Measurements from ENCODE around the gene MEGF8. TPM values are rescaled to one million over a fixed set of nuclear protein-coding genes. Genes with fewer than 3 reads are reported as not detected.
A peak's percentile ranks its signal among the peaks of the same experiment; 100 is the strongest.

Gene MEGF8
- total and polyA plus RNA-seq, 8 donors: 7.3 to 15.9 (median 9.0) TPM

DNA sequence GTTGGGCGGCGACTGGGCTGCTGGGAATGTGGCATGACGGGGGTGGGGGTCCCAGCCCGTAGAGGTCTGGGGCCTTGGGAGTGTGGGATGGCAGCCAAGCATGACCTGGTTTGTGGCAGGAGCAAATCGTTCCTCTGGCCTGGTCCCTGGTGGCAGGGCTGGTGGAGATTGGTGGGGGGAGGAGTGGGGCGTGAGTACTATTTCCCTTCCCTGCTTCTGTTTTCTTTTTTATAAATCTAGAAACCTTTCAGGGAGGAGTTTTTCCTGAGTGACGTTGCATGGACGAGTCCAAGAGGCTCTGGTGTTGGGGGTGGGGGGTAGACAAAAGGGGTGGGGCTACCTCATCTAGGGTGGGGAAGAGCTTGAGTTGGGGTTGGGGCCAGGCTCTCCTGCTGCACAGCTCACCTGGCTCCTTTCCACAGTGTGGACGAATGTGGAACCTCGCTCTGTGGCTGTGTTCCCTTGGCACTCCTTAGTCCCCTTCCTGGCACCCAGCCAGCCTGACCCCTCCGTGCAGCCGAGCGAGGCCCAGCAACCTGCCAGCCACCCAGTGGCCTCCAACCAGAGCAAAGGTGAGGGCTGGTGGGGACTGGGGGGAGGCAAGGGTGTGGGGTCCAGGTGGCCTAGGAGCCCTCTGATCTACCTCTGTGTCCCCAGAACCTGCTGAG is 39.0 kb upstream of the MEGF8 start:
- H3K27me3 ChIP-seq: no peaks in the 10 kb centered on the region
- intact Hi-C loops (cut with DNase I): no loop called here
- no peaks in the 10 kb centered on the region for H3K9me3 ChIP-seq
- H3K27ac ChIP-seq: peak overlapping the region in 3 of 4 donors; percentile 10 to 42 (median 41)
- peaks cover 5 to 26% (median 13%) of the 10 kb centered on the region in 3 donors for H3K4me1 ChIP-seq
- ATAC-seq: no peak
- peak in 5 of 6 donors; percentile 55 to 90 (median 76) for DNase-seq
- 34 to 40% methylated on average over 13 of the region's 13 CpGs for WGBS, 2 donors
- FAIRE-seq: no peak
- no peak for TF ChIP-seq CTCF (IDR thresholded peaks at IDR 0.05)
- peak overlapping the region in 1 of 4 donors; percentile 59 for H3K4me3 ChIP-seq
- peaks cover 5 to 42% (median 30%) of the 10 kb centered on the region in 3 donors for H3K36me3 ChIP-seq

DNA sequence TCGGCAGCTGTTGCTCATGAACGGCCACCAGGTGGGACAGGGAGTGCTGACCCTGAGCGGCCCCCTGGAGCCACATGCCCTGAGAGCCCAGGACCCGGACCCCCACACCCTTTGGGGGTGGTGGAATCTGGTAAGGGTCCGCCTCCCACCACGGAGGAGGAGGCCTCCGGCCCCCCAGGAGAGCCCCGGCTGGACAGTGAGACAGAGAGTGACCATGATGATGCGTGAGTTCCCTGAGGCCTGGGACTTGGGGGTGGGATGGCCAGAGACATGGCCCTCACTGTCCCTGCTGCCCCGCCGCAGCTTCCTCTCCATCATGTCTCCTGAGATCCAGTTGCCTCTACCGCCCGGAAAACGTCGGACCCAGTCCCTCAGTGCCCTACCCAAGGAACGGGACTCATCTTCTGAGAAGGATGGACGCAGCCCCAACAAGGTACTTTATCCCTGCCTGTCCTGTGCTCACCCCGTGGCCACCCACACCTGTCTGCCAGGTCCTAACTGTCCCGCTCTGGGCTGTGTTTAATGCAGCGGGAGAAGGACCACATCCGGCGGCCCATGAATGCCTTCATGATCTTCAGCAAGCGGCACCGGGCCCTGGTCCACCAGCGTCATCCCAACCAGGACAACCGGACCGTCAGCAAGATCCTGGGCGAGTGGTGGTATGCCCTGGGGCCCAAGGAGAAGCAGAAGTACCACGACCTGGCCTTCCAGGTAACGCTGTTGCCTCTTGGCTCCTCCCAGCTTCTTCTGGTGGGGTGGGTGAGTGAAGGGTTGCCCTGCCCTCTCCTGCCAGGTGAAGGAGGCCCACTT is 38.2 kb upstream of the MEGF8 start:
- FAIRE-seq (no peak), DNase-seq (peak in 1 of 6 donors; percentile 80), ATAC-seq (no peak)
- Histone ChIP-seq H3K4me1 (peaks cover 0 to 19% (median 13%) of the 10 kb centered on the region in 3 donors), H3K9me3 (no peaks in the 10 kb centered on the region), H3K36me3 (peaks cover 5 to 50% (median 31%) of the 10 kb centered on the region in 3 donors), H3K27me3 (no peaks in the 10 kb centered on the region), H3K4me3 (no peak overlapping the region), H3K27ac (no peak overlapping the region)
- 90 to 91% methylated on average over 28 to 30 of the region's 30 CpGs for WGBS, 2 donors
- no peak for TF ChIP-seq CTCF (IDR thresholded peaks at IDR 0.05)
- intact Hi-C loops (cut with DNase I): no loop called here

DNA sequence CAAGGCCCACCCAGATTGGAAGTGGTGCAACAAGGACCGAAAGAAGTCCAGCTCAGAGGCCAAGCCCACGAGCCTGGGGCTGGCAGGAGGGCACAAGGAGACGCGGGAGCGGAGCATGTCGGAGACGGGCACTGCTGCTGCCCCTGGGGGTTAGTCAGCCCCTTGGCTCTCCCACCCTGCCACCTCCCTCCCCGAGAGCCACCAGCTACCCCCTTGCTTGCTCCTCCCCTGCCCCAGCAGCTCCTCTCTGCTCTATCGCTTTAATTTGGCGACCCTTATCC is 37.7 kb upstream of the MEGF8 start:
- Histone ChIP-seq H3K36me3 (peaks cover 5 to 54% (median 36%) of the 10 kb centered on the region in 3 donors), H3K27ac (no peak overlapping the region), H3K9me3 (no peaks in the 10 kb centered on the region), H3K27me3 (no peaks in the 10 kb centered on the region), H3K4me3 (no peak overlapping the region), H3K4me1 (peaks cover 0 to 13% (median 13%) of the 10 kb centered on the region in 3 donors)
- TF ChIP-seq CTCF (IDR thresholded peaks at IDR 0.05): no peak
- no peak for DNase-seq
- FAIRE-seq: no peak
- WGBS, 2 donors: 93 to 96% methylated on average over 10 of the region's 10 CpGs
- intact Hi-C loops (cut with DNase I): no loop called here
- no peak for ATAC-seq

- H3K4me1 ChIP-seq: peaks cover 0 to 13% (median 10%) of the 10 kb centered on the region in 3 donors
- H3K27ac ChIP-seq: no peak overlapping the region
- H3K36me3 ChIP-seq: peaks cover 5 to 54% (median 41%) of the 10 kb centered on the region in 3 donors
- WGBS, 2 donors: 94 to 95% methylated on average over 4 of the region's 4 CpGs
- ATAC-seq (no peak), FAIRE-seq (no peak), DNase-seq (no peak)
- H3K9me3 ChIP-seq: no peaks in the 10 kb centered on the region
- H3K4me3 ChIP-seq: no peak overlapping the region
- H3K27me3 ChIP-seq: no peaks in the 10 kb centered on the region
- TF ChIP-seq CTCF (IDR thresholded peaks at IDR 0.05): no peak
- intact Hi-C loops (cut with DNase I): no loop called here
Observed at GRCh38 chr19:42288387-42288786, 37.0 kb upstream of the MEGF8 start.
